HG03439 (cell line): ENCODE data around the gene LYRM2.

ENCODE experiments used
- ATAC-seq: cut with Tn5 transposase; IDR thresholded peaks from one replicate; pipeline ENCODE4 v1.9.1; 2021; ENCODE audit warnings: mild to moderate bottlenecking, moderate library complexity; ENCODE audit not compliant: unreplicated experiment

Gene LYRM2

GRCh38 chr6:89597372-89597771 is 41.2 kb downstream of the LYRM2 start:
- ATAC-seq = no peak

- ATAC-seq = no peak
These were observed 42.1 kb downstream of the LYRM2 start for GRCh38 chr6:89596484-89596883.

GRCh38 chr6:89596056-89596455 is 42.5 kb downstream of the LYRM2 start:
- peak; percentile 77 for ATAC-seq

- ATAC-seq = no peak
These were observed 46.8 kb downstream of the LYRM2 start for GRCh38 chr6:89591745-89592144.

- no peak for ATAC-seq
These were observed 48.4 kb downstream of the LYRM2 start for GRCh38 chr6:89590133-89590532.

GRCh38 chr6:89589297-89590025 is 49.1 kb downstream of the LYRM2 start:
- no peak for ATAC-seq

- ATAC-seq = no peak
These were observed 53.4 kb downstream of the LYRM2 start for GRCh38 chr6:89585154-89585553.

- no peak for ATAC-seq
These were observed 54.0 kb downstream of the LYRM2 start for GRCh38 chr6:89584539-89584938.

GRCh38 chr6:89583559-89583958 is 55.0 kb downstream of the LYRM2 start:
- ATAC-seq = no peak

GRCh38 chr6:89582669-89583325 is 55.8 kb downstream of the LYRM2 start:
- no peak for ATAC-seq

- ATAC-seq = no peak
These were observed 56.9 kb downstream of the LYRM2 start for GRCh38 chr6:89581689-89582088.

GRCh38 chr6:89580997-89581666 is 57.4 kb downstream of the LYRM2 start:
- no peak for ATAC-seq

- ATAC-seq = no peak
These were observed 63.0 kb downstream of the LYRM2 start for GRCh38 chr6:89575562-89575960.

- no peak for ATAC-seq
These were observed 63.5 kb downstream of the LYRM2 start for GRCh38 chr6:89574910-89575561.

GRCh38 chr6:89567630-89568390 is 70.7 kb downstream of the LYRM2 start:
- no peak for ATAC-seq

- ATAC-seq = no peak
These were observed 71.5 kb downstream of the LYRM2 start for GRCh38 chr6:89566930-89567629.

- no peak for ATAC-seq
These were observed 72.3 kb downstream of the LYRM2 start for GRCh38 chr6:89566008-89566800.

GRCh38 chr6:89564752-89565427 is 73.7 kb downstream of the LYRM2 start:
- ATAC-seq = no peak

- no peak for ATAC-seq
These were observed 74.7 kb downstream of the LYRM2 start for GRCh38 chr6:89563866-89564265.
